Measurements from ENCODE around the gene SH3BP1.

The SH3BP1 gene

DNA sequence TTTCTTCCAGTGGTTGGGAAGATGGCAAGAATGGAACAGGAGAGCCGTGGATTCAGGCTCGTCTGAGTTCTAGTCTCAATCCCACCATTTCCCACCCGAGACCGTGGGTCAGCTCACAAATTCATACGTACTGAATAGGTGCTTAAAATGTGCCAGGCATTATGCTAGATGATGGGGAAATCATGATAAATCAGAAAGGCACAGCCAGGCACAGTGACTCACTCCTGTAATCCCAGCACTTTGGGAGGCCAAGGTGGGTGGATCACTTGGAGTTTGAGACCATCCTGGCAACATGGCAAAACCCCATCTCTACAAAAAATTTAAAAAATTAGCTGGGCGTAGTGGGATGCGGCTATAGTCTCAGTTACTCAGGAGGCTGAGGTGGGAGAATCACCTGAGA lies 64.4 kb downstream of the SH3BP1 start:
- in situ Hi-C loops (cut with HindIII; ENCODE audit: low pct_unique_long_range_greater_than_20kb, low sequenced_read_pairs), result no loop called here
- no peak for DNase-seq (ENCODE audit: low read depth in 1 of 2, low spot score in 1 of 2)
- no peak for TF ChIP-seq JUND (IDR thresholded peaks at IDR 0.05; ENCODE audit: low read depth)

DNA sequence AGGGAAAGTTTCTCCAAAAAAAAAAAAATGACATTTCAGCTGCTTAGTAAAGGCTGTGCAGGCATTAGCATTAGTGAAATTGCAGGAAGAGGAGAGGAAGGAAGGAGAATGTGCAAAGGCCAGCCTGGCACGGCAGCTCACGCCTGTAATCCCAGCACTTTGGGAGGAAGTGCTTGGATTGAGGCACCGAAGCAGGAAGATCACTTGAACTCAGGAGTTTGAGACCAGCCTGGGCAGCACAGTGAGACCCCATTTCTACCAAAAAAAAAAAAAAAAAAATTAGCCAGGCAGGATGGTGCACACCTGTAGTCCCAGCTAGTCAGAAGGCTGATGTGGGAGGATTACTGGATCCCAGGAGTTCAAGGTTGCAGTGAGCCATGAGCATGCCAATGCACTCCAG lies 65.2 kb downstream of the SH3BP1 start:
- in situ Hi-C loops (cut with HindIII; ENCODE audit: low pct_unique_long_range_greater_than_20kb, low sequenced_read_pairs), result no loop called here
- DNase-seq (ENCODE audit: low read depth in 1 of 2, low spot score in 1 of 2), result no peak
- TF ChIP-seq JUND (IDR thresholded peaks at IDR 0.05; ENCODE audit: low read depth), result no peak

DNA sequence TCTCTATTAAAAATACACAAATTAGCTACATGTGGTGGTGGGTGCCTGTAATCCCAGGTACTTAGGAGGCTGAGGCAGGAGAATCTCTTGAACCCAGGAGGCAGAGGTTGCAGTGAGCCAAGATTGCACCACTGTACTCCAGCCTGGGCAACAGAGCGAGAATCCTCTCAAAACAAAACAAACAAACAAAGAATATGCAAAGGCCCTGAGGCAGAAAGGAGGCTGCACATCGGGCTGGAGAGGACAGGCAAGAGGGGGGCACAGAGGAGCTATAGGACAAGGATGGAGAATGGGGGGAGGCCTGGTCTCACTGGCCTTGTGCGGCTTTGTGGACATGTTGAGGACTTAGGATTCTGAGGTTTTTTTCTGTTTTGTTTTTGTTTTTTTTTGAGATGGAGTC lies 65.7 kb downstream of the SH3BP1 start:
- no peak for DNase-seq (ENCODE audit: low read depth in 1 of 2, low spot score in 1 of 2)
- in situ Hi-C loops (cut with HindIII; ENCODE audit: low pct_unique_long_range_greater_than_20kb, low sequenced_read_pairs), result no loop called here
- TF ChIP-seq JUND (IDR thresholded peaks at IDR 0.05; ENCODE audit: low read depth), result no peak
